Bronchial epithelial cell (primary cell): ENCODE results near the gene RBM47. TPM values are rescaled to one million over a fixed set of nuclear protein-coding genes. Genes with fewer than 3 reads are reported as not detected.

Source experiments
- DNase-seq: peaks from one replicate; pipeline ENCODE4 v3.0.0-alpha.2; 2010; ENCODE audit warnings: low read depth
- FAIRE-seq: peaks from 2 replicates; lab custom pipeline; 2011; peaks lifted over from hg19 to GRCh38; lab: Jason Lieb, UNC
- H3K27me3 ChIP-seq: 2 replicates; pipeline ENCODE4 v1.5.1; 2011; ENCODE audit warnings: low read length; ENCODE audit not compliant: control insufficient read depth, insufficient read depth
- H3K36me3 ChIP-seq: 2 replicates; pipeline ENCODE4 v1.5.1; 2011; ENCODE audit warnings: low read length; ENCODE audit not compliant: control insufficient read depth, insufficient read depth
- H3K4me3 ChIP-seq: 2 replicates; pipeline ENCODE4 v1.5.1; 2011; ENCODE audit warnings: mild to moderate bottlenecking, low read depth, low read length, control low read depth
- total RNA-seq: library from RNA; depleted of rRNA; stranded (reverse); fragments of >200 nt; gene quantifications from 2 replicates; pipeline ENCODE4 v1.2.1, GENCODE V29; 2014
- TF ChIP-seq, protein P1 (sequence below): IDR thresholded peaks from 2 replicates; pipeline ENCODE4 v1.5.1; 2011; ENCODE audit warnings: mild to moderate bottlenecking, moderate library complexity, low read length, control low read depth, inconsistent platforms; ENCODE audit not compliant: insufficient read depth, severe bottlenecking

RBM47 gene
- total RNA-seq, 1 donor from 2014 or later: 35.0 TPM

DNA sequence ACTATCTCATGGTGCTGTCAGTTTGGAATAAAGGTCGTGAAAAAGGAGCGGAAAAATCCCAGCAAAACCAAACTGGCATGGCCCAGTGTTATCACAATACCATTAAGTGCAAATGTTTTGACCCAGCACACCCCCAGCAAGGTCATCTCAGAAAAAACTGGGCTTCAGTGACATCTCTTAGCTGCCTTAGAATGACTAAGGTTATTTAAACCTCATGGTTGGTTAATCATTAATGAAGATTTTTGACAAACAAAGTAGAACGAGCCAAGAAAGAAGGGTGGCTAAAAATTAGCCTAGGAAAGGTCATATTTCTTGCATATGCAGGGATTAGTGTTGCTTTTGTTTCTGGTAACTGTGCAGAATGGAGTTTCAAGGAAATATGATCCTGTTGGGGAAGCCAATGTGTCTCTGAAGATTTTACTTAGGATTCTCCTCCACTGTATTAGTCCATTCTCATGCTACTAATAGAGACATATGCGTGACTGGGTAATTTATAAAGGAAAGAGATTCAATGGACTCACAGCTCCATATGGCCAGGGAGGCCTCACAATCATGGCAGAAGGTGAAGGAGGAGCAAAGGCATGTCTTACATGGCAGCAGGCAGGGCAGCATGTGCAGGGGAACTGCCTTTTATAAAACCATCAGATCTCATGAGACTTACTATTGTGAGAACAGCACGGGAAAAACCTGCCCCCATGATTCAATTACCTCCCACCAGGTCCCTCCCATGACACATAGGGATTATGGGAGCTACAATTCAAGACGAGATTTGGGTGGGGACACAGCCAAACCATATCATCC, 211.0 kb downstream of the RBM47 start:
- H3K36me3 ChIP-seq: no peaks in the 10 kb centered on the region
- FAIRE-seq: no peak
- DNase-seq: no peak
- no peaks in the 10 kb centered on the region for H3K27me3 ChIP-seq
- H3K4me3 ChIP-seq: no peak overlapping the region
- TF ChIP-seq, protein P1, sequence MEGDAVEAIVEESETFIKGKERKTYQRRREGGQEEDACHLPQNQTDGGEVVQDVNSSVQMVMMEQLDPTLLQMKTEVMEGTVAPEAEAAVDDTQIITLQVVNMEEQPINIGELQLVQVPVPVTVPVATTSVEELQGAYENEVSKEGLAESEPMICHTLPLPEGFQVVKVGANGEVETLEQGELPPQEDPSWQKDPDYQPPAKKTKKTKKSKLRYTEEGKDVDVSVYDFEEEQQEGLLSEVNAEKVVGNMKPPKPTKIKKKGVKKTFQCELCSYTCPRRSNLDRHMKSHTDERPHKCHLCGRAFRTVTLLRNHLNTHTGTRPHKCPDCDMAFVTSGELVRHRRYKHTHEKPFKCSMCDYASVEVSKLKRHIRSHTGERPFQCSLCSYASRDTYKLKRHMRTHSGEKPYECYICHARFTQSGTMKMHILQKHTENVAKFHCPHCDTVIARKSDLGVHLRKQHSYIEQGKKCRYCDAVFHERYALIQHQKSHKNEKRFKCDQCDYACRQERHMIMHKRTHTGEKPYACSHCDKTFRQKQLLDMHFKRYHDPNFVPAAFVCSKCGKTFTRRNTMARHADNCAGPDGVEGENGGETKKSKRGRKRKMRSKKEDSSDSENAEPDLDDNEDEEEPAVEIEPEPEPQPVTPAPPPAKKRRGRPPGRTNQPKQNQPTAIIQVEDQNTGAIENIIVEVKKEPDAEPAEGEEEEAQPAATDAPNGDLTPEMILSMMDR: no peak

DNA sequence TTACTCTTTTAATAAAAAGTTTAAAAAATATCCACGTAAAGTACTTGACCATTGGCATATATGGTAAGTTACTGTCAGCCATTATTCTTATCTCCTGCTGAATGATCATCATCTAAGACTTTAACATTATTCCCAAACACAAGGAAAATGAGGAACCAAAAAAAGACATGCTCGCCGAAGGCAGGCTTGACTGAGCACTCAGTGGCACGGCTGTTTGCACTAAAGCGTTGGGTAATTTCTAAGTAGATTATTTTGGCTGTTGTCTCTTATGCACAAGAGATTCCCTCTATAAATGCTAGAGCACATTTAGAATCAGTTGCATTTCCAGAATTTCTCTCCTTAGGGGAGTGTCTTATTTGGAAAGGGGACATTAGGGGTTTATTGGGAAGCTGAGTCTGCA, 211.7 kb downstream of the RBM47 start:
- TF ChIP-seq, protein P1: no peak
- H3K36me3 ChIP-seq: no peaks in the 10 kb centered on the region
- no peak overlapping the region for H3K4me3 ChIP-seq
- no peak for FAIRE-seq
- no peaks in the 10 kb centered on the region for H3K27me3 ChIP-seq
- no peak for DNase-seq

DNA sequence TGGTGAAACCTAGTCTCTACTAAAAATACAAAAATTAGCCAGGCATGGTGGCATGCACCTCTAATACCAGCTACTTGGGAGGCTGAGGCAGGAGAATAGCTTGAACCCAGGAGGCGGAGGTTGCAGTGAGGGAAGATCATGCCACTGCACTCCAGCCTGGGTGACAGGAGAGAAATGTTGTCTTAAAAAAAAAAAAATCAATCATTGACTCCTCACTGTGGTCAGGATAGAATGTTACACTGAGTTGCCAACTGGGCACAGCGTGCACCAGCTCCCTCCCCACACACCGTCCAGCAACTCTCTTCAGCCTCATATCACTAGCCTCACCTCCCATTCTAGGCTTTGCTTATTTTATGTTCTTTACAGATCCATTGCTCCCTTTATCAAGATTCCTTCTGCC, 215.0 kb downstream of the RBM47 start:
- FAIRE-seq (no peak), DNase-seq (no peak)
- H3K36me3 ChIP-seq: no peaks in the 10 kb centered on the region
- H3K27me3 ChIP-seq: no peaks in the 10 kb centered on the region
- H3K4me3 ChIP-seq: no peak overlapping the region
- TF ChIP-seq, protein P1: no peak

DNA sequence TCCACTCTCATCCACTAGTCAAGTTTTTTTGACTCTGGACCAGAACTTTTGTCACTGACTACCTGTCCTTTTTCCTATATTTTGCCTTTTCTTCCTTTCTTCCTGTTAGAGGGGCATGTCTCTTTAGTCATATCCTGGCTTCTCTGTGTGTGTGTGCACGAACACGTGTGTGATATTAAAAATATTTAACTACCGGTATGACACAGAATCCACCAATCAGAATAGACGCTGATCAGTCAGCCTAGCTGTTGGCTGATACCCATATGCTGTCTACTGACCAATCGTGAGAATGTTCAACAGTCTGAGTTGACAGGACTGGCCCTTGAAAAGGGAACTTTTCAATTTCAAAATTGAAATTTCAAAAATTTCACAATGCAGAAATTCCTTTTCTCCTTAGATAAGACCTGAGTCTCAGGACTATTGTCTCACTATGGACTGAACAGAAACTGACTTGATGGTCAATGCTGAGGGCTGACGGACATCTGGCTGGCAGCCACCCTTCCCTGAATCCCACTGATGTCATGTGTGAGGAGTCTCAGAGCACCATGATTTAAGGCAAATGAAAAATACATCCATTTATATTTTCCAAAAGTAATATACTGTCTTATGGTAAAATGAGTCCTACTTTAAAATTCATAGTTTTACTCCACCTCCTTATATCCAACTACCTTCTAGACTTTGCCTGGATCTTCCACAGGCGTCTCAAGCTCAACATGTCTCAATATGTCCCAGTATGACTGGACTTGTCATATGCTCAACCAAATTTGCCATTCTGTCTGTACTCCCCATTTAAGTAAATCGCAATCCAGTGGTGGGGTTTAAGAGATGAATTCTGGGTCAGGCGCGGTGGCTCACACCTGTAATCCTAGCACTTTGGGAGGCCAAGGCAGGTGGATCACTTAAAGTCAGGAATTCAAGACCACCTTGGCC, 216.5 kb downstream of the RBM47 start:
- Histone ChIP-seq H3K4me3 (no peak overlapping the region), H3K36me3 (no peaks in the 10 kb centered on the region), H3K27me3 (no peaks in the 10 kb centered on the region)
- peak; percentile 64 for DNase-seq
- FAIRE-seq: no peak
- TF ChIP-seq, protein P1: no peak

DNA sequence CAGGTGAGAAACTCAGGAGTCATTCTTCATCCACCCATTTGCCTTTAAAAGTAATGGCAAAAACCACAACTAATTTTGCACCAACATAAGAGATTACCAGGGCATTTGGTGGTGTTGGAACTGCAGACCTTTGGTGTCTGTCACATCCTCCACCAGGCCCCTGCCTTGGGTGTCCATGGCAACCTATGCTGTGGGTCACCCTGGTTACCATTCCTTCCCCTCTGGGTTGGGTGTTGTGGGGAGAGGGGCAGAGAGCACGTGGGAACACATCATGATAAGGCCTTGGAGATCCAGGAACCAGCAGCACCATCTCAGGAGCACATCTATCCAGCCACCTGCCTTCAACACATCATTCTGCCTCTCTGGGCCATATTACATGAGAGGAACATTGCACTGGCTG, 217.3 kb downstream of the RBM47 start:
- Histone ChIP-seq H3K4me3 (no peak overlapping the region), H3K27me3 (no peaks in the 10 kb centered on the region), H3K36me3 (no peaks in the 10 kb centered on the region)
- FAIRE-seq (no peak), DNase-seq (no peak)
- TF ChIP-seq, protein P1: no peak
